ENCODE measurements around the gene MAN1B1.

DNA sequence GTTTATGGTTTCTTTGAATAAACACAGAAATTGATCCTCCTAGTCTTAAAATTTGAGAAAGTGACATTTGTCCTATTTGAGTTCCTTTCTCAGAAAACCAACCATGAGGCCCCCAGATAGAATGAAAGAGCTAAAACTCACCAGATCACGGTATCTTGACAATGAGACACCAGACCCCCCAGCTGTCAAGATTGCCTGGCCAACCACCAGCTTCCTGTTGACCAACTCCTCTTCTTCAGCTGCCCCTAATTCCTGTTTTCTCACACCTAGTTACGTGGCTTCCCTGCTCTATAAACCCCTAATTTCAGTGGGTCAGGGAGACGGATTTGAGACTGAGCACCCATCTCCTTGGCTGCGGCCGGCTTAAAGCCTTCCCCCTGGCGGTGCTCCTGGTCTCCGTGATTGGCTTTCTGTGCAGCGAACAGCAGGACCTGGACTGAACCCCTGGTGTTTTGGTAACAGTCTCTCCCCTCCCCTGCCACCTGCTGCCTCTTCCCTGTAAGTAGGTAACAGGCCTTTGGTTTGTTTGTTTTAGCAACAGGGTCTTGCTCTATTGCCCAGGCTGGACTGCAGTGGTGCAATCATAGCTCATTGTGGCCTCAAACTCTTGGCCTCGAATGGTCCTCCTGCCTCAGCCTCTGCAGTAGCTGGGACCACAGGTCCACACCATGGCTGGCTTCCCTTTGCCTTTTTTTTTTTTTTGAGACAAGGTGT is 28.1 kb upstream of the MAN1B1 start:
- TF ChIP-seq, protein P1, sequence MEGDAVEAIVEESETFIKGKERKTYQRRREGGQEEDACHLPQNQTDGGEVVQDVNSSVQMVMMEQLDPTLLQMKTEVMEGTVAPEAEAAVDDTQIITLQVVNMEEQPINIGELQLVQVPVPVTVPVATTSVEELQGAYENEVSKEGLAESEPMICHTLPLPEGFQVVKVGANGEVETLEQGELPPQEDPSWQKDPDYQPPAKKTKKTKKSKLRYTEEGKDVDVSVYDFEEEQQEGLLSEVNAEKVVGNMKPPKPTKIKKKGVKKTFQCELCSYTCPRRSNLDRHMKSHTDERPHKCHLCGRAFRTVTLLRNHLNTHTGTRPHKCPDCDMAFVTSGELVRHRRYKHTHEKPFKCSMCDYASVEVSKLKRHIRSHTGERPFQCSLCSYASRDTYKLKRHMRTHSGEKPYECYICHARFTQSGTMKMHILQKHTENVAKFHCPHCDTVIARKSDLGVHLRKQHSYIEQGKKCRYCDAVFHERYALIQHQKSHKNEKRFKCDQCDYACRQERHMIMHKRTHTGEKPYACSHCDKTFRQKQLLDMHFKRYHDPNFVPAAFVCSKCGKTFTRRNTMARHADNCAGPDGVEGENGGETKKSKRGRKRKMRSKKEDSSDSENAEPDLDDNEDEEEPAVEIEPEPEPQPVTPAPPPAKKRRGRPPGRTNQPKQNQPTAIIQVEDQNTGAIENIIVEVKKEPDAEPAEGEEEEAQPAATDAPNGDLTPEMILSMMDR (optimal IDR thresholded peaks at IDR 0.05 in 1 of 3, IDR thresholded peaks at IDR 0.05 in 1 of 3, conservative IDR thresholded peaks at IDR 0.05 in 1 of 3; ENCODE audit: extremely low read depth in 1 of 3, insufficient read depth in 2 of 3, low read length in 3 of 3): no peak
- TF ChIP-seq EZH2 (IDR thresholded peaks at IDR 0.05; ENCODE audit: low read length): no peak

All from keratinocyte (primary cell).